ENCODE measurements around the gene SFMBT2.

SFMBT2 gene

DNA sequence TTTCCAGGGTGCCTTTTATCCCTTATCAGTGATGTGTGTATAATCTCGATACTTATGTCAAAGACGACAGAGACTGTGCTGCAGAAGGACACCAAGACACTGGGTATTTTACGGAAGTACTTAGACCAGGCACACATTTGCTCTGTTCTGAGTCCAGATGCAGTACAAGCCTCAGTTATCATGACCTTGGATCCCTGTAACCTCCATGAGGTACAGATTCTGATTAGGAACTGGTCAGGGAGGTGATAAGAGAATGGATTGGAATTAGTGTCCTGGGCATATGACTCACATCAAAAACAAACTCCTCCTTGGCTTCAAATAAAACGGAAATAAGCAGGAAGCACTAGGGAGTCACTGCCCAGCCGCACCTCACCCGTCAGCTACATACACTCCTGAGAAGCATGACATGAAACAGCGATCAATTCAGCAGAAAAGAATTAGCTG lies 146.5 kb downstream of the SFMBT2 start:
- no peak for DNase-seq (ENCODE audit: low read depth)

DNA sequence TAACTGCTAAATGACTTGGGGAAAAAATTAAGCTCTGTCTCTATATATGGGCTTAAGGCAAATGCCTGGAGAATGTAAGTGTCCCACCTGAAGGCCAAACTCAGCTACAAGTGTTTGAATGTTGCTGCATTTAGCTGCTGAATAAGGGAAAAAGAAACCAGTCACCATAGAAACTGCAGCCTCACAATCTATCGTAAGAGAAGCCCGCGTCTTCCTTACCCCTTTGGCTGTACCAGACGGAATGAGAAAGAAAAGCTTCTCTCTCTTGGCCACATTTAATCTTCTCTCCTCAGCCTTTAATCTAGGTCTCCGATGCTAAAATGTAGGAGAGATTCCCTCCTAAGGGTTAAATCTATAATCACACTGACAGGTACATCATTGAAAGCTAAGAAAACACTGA lies 147.2 kb downstream of the SFMBT2 start:
- DNase-seq (ENCODE audit: low read depth), result no peak

DNA sequence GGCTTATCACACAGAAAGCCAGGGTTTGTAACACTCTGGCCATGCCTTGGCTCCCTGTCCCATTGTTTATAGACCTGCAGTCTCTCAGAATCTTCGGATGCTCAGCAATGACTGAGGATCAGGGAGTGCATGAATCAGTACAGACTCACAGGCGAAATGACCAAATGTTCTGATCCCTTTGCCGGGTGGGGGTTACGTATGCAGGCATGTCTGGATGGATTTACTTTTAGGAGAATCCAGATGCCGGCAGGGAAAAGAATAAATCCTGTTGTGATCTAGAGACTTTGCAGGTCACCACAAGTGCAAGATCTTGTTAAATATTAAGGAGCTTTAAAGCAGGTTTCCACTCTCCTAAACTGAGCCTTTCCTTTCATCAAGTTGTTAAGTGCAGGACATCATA lies 149.5 kb downstream of the SFMBT2 start:
- no peak for DNase-seq (ENCODE audit: low read depth)

DNA sequence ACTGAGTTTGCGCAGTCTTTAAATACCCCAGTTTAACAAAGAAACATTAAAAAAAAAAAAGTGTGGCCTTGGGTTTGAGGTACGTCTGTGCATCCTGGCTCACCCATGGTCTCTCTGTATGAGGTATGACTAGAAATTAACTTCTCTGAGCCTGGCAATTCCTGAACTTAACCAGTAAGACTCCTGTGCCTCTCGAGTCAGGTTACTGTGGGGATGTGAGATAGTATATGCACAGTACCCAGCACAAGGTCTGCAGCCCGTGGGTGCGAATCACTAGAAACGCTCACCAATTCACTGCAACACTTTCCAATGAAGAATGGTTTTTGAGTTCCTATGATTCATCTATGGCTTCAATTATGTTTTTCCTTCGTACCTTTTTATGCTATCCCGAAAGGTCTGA lies 149.9 kb downstream of the SFMBT2 start:
- no peak for DNase-seq (ENCODE audit: low read depth)

DNA sequence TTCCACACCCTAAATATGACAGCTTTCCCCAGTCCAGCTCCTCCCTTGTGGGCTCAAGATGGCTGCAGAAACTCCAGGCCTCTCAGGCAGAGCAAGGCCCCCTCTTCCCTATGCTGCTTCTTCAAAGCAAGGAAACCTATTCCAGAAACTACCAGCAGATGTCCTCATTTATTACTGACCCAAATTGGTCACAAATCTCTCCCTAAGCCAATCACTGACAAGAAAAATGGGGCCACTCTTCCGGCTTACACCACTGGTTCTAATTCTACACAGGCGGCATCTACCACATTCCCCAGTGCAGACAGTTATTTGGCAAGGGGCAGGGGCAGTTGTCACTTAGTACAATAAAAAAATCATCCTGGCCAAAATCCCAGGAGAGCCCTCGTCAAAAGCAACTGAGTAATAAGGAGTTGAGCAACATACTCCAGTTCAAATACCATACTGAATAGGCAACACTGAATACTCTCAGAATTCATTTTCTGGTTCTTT lies 150.4 kb downstream of the SFMBT2 start:
- peak; percentile 75 for DNase-seq (ENCODE audit: low read depth)

DNA sequence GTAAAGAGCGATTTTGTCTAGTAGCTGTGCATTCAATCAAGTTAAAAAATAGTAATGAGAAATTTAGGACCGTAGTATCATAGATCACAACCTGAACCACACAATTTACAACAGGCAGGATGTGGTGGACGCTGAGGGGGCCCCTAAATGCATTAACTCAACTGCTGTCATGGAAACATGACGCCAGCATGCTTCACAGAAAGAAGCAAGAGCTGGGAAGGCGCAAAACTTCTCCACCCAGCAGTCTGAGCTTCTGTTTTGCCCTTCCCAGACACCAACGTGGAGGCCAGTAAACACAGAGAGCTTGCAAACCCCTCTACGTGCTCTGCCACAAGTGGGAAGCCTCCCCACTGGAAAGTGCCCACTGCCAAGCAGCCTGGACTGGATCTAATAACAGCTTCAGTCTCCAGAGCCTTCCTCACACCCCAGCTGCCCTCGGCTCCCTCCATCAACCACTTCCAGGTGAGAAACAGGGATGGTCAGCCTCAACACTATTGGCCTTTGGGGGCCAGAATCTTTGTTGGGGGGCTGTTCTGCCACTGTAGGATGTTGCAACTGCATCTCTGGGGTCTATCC lies 151.8 kb downstream of the SFMBT2 start:
- no peak for DNase-seq (ENCODE audit: low read depth)

DNA sequence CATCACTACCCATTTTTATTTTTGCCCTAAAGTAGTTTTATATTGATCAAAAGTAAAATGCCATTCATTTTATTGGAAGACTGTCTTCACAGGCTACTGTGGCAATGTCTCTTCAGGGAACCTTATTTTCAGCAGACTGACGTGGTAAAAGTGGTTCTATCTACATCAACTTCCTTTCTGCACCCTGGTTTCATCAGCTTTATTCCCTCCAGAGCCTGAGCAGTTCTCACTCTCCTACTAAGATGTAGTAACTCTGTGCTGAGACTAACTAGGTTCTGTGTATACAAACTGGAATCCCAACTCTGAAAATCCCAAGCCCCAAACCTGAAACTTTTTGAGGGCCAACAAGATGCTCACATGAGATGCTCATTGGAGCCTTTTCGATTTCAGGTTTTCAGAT lies 155.3 kb downstream of the SFMBT2 start:
- no peak for DNase-seq (ENCODE audit: low read depth)

DNA sequence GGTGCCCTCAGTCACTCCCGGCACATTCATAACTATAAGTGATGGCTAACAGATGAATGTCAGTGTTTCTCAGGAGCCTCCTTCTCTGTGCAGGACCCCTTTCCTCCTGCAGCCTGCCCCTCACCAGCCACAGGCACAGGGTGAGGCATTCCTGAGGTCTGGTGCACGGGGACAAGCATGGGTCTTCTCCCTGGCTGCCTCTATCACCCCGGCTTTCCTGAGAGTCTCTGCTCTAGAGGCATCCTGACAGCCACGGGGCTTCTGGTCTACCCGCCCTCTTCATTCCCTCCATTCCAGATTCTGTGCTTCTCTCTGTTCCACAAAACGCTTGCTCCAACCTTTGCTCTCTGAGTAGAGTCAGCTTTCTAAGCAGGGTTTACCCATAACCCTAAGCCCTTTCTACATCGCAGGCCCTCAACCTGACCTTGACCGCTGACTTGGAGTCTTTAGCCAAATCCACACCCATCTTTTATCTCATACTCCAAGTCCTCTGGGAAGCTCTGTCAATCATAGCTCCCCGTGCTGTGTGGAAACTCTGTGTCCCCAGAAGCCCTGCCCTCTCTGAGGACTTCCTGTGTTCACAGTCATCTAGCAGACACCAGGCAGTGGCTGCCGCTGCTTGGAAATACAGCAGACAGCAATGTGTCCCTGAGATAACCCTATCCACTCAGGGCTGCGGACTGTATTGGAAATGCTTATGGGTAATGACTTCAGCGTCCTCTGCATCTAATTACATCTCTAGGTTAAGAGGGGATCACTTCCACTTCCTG lies 159.0 kb downstream of the SFMBT2 start:
- DNase-seq (ENCODE audit: low read depth), result no peak

DNA sequence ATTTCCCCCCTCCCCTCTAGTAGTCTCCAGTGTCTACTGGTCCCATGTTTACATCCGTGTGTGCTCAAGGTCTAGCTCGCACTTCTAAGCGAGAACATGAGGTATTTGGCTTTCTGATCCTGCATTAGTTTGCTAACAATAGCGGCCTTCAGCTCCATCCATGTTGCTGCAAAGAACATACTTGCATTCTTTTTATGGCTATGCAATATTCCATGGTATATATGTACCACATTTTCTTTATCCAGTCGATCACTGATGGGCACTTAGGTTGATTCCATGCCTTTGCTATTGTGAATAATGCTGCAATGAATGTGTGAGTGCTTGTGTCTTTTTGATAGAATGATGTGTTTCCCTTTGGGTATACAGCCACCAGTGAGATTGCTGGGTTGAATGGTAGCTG lies 160.6 kb downstream of the SFMBT2 start:
- DNase-seq (ENCODE audit: low read depth), result no peak

DNA sequence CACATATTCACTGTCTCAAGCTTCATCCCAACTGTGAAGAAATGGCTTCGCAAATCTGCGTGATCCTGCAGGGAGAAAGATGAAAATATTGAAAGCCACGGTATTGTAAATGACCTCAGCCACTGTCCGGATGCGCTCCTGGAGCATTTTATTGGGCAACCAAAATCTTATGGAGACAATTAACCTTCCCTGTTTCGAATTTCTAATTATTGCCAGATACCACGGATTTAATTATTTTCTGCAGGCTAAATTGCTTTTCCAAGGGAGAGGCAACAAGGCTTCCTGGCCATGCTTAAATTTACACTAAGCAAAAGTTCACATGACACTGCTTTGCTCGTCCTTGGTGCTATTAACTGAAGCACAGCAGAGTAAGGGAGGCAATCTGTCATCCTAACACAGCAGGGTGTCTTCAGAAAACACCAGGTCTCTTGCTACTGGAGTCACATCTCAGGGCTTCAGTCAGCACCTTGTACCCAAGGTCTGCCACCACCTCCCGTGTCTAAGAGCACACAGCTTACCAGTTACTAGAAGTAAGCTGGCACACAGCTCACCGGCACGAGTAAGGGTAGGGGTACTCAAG lies 162.2 kb downstream of the SFMBT2 start:
- no peak for DNase-seq (ENCODE audit: low read depth)

DNA sequence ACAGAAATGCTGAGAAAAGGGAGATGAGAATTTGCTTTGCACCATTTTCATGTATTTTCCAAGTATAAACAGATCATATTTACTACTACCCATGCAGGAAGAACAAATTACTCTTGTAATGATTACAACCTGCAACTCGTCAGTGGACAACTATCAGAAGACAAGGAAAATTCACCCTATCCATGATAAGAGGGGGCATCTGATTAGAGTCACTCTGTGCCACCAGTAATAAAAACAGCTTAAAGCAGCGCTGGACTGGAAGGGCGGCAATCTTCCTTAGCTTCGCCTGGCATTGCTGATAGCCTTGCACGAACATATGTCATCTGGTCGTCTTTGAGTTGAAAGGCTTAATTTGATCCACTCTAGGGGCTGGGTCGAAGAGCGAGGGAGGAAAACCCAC lies 162.7 kb downstream of the SFMBT2 start:
- no peak for DNase-seq (ENCODE audit: low read depth)

DNA sequence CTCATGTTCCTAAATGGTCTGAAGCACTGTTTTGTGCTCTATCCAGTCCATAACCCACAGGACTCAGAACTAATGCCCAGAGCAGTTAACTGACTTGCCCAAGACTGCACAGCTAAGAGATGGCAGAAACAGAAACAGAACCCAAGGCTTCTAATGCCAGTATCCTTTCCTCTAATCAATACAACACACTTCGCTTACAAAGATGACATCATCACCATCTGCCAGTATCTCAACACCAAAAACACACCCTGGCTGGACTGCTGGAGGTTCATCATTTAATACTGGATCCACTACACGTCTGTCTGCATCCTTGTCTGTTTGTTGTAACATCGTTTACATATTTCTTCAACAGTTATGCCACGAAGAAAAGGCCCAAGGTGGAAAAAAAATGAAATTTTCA lies 165.3 kb downstream of the SFMBT2 start:
- no peak for DNase-seq (ENCODE audit: low read depth)

DNA sequence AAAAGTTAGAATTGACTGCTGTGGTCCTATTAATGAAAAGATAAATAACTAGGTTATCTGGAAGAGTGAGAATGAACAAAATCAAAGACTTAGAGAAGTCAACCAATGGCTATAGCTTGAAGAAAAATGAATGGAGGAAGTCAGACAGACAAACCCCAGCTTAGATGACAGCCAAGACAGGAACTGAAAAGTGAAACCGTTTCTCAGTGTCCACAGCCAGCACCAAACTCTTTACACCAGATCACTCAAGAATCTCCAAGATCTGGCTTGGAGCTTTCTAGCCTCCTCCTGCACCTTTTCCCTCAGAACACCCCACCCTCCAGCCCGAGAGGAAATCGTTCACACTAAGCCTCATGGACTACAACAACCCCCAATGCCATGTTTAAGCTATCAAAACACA lies 167.0 kb downstream of the SFMBT2 start:
- DNase-seq (ENCODE audit: low read depth), result no peak

DNA sequence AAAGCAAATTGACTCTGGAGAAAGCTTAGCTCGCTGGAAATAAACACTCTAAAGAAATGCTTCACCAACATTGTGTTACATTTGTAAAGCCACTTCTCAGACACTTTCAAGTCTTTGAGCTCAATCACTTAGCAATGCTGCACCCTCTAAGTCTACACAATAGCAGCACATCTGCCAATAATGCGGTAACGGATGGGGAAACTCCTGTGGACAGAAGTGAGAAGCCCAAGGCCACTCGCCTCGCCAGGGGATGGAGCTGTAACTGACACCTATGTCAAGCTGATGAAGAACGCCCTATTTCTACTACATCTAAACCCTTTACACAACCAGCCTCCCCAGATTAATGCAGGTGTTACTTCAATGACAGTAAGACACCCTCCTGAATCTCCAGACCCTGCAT lies 167.7 kb downstream of the SFMBT2 start:
- DNase-seq (ENCODE audit: low read depth), result no peak

DNA sequence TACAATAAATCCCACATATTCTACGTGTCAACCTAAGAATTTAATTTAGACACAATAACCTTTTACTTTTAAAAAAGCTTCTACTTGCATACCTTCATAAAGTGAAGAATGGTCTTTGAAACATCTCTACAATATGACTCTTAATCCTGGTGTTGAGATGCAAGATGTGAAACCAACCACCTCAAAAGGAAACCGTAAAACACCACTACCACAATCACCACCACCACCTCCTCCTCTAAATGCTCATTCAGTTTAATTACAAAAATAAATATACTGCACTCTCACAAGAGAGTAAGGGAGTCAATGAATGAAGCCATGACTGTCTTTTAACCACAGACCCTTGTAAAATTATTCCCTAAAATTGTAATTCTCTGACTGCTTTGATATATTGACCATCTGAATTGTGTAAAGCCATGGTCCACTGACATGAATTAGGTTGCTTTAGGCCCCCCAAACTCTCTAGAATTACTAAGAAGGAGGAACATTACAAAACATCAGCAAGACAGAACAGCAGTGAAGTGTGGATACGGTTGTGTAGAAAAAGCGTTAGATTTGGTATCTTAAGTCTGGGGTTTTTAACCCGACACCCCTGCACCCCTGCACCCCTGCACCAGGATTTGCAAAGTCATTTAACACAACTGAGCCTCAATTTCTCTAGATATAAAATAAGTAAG lies 171.4 kb downstream of the SFMBT2 start:
- no peak for DNase-seq (ENCODE audit: low read depth)

DNA sequence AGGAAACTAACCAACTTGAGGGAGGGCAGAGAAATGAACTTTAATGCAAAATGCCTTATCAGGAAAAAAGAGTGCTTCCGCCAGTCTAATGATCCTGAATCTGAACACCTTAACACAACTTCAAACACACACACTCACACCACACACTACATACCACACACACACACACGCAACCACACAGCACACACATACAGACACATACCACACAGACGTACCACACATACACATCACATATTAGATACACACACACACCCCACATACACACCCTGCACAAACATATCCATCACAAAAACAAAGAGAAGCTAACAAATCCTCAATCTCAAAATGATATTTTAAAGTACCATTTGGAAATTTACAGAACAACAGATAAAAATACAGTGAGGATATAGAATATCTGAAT lies 175.5 kb downstream of the SFMBT2 start:
- no peak for DNase-seq (ENCODE audit: low read depth)

DNA sequence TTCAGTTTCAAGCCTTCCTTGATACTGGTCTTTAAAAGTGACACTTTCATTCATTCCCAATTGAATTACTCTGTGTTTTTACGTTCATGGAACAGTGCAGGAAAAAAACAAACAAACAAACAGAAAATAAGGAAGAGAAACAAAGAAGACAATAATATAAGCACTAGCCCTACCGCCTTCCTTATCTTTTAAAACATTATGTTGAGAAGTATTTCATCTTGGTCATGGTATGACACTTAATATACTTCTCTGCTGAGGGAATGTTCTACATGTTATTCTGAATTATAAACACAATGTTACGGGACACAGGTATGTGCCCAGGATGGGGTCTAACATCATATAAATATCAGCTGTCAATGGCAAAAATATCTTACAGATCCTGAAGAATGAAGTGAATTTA lies 176.7 kb downstream of the SFMBT2 start:
- no peak for DNase-seq (ENCODE audit: low read depth)

DNA sequence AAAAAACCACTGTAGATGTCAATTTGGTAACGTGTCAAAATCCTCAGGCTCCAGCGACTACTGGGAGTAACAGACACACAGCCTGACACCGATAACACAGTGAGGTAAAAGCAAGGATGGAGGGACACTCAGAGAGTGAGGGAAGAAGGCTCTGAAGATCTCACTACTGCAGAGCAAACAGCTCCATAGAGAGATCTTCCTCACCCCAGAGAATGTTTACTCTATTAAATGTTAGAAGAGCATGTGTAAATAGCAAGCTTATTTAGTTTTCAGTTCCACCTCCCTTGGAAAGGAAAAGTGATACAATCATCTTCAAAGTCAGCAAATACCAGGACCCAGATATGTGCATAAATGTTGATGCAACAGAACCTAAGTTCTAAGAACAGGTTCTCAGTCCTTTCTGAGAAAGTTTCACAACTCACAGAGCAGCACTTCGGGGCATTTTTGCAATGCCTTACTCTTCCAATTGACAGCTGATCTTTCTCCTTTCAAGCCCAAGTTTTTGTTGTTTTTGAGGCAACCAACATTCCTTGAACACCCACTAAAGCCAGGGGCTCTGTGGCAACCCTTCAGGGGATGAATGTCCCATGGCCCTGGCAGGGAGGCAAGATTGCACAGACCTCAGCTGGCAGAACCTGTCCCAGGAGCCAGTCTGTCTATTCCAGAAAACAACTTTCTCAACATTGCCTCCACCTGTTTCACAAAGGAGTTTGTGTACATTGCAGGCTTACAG lies 177.4 kb downstream of the SFMBT2 start:
- no peak for DNase-seq (ENCODE audit: low read depth)

DNA sequence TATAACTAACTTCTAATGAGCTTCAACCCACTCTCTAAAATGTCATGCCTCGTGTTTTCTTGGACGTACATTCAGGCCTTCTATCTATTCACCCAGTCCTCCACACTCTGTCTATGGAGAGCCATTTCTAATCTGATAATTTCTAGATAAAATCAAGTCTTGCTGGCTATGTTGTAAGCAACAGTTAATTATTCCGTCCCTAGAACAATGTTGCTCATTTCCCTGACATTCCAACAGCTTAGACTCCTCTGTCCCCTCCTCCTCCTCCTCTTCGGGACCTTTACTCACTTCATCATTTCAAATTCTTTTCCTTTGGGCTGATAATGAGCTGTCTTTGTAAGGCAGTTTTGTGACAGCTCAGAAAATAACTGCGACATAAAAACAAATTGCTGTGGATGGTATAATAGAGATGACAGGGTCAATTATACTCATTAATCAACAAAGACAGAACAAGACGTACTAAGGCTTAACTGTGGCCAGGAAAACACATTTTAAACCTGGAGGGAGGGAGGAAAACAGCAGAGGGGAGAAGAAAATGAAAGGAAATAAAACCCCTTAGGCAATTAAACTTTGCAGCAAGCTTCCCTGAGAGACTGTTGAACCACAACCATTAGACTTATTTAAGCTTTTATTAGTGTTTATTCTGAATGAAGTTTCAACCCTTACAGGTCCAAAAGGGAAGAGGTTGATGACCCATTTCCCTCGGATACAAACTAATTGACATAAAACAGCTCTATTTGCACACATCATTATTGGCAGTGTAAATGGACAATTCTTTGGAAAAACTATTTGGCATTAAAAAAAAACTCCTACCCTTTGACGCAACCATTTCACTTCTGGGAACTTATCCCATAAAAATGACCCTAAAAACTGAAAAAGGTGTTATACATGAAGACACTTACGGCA lies 179.1 kb downstream of the SFMBT2 start:
- no peak for DNase-seq (ENCODE audit: low read depth)

DNA sequence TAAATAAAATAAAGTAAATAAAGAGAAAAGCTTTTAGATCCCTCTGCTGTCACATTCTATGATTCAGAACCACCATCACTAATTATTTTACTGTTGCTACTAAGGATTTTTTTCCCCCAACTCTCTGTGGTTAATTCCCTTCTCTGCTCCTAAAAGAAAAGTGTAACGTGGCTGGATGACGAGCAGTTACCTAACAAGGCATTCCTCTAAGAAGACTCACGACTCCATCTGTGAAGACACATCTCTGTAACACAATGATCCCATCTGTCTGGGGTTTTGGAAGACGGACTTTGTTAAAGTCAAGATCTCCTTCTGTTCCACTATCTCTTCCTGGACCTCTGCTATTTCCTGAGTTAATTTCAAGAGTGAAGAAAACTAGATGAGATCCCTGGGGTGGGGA lies 179.9 kb downstream of the SFMBT2 start:
- DNase-seq (ENCODE audit: low read depth), result no peak

DNA sequence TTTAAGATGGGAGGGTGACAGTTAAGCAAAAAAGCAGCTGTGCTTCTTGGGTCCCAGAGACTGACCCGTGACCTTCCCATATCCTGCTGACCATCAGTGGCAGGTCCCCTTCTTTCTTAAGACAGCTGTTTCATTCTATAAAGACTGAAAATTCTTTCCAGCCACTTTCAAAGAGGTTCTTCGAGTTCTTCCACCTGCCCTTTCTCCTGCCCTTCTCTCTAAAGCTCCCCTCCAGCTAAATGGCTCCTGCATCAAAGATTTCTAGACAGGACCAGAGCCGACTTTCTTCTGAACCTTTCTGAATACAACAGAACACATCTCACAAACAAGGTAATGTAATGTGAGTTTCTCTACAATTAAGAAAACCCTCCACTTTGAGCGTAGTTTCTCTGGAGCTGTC lies 180.8 kb downstream of the SFMBT2 start:
- no peak for DNase-seq (ENCODE audit: low read depth)
